Neutrophil (primary cell): ENCODE measurements around the gene CPSF3.

Source experiments
- H3K27ac ChIP-seq: fragments of 200-600 bp; sonication (generic); 2 replicates; pipeline ENCODE4 v1.5.1; 2016; ENCODE audit warnings: mild to moderate bottlenecking, moderate library complexity
- H3K27me3 ChIP-seq: fragments of 200-600 bp; sonication (generic); 2 replicates; pipeline ENCODE4 v1.6.0; 2016; ENCODE audit warnings: mild to moderate bottlenecking
- H3K36me3 ChIP-seq: fragments of 200-600 bp; sonication (generic); 2 replicates; pipeline ENCODE4 v1.5.1; 2017
- H3K4me1 ChIP-seq, 2 experiments: fragments of 200-600 bp in 1 of 2; sonication (generic) in 1 of 2; 1 replicate in 1 of 2; 2 replicates in 1 of 2; pipeline versions ENCODE4 v1.5.1 to v1.6.1; 2013 to 2016; ENCODE audit warnings: low read depth in 1 of 2, low read length in 1 of 2, mild to moderate bottlenecking in 1 of 2, moderate library complexity in 1 of 2; ENCODE audit not compliant: control insufficient read depth in 1 of 2, insufficient read depth in 1 of 2
- H3K4me3 ChIP-seq, 2 experiments: fragments of 200-600 bp in 1 of 2; sonication (generic) in 1 of 2; 1 replicate in 1 of 2; 2 replicates in 1 of 2; pipeline ENCODE4 v1.5.1; 2013 to 2016; ENCODE audit warnings: low read depth in 1 of 2, low read length in 1 of 2, mild to moderate bottlenecking in 1 of 2, moderate library complexity in 1 of 2
- H3K9me3 ChIP-seq: fragments of 200-600 bp; sonication (generic); 2 replicates; pipeline ENCODE4 v1.5.1; 2016
- CTCF ChIP-seq: fragments of 200-600 bp; sonication (generic); IDR thresholded peaks from 2 replicates; pipeline ENCODE4 v1.5.1; 2016; ENCODE audit warnings: antibody characterized with exemption

Gene CPSF3

GRCh38 chr2:9423100-9423921 is at the start of gene CPSF3, which contains the start of gene ITGB1BP1:
Gene CPSF3 (plus strand): TSS chr2:9423654. CDS start chr2:9423774, 120 bp downstream.
Gene ITGB1BP1 (minus strand): TSS chr2:9423528. CDS start chr2:9418697, 4,831 bp downstream.
- Histone ChIP-seq H3K9me3 (no peaks in the 10 kb centered on the region), H3K36me3 (no peaks in the 10 kb centered on the region), H3K27me3 (no peaks in the 10 kb centered on the region), H3K4me1 (peaks cover 20 to 24% of the 10 kb centered on the region in 2 experiments), H3K27ac (peak within 1 kb of the TSS; percentile 87), H3K4me3 (peak within 1 kb of the TSS; percentile 96 to 98)
- no peak for TF ChIP-seq CTCF

GRCh38 chr2:9374071-9374730 is 49.3 kb upstream of the CPSF3 start:
- Histone ChIP-seq H3K36me3 (no peaks in the 10 kb centered on the region), H3K27ac (no peak overlapping the region), H3K4me3 (no peak overlapping the region), H3K27me3 (no peaks in the 10 kb centered on the region), H3K9me3 (no peaks in the 10 kb centered on the region), H3K4me1 (no peaks in the 10 kb centered on the region)
- TF ChIP-seq CTCF: no peak

- Histone ChIP-seq H3K27ac (no peak overlapping the region), H3K4me1 (no peaks in the 10 kb centered on the region), H3K4me3 (no peak overlapping the region), H3K36me3 (no peaks in the 10 kb centered on the region), H3K27me3 (no peaks in the 10 kb centered on the region), H3K9me3 (no peaks in the 10 kb centered on the region)
- no peak for TF ChIP-seq CTCF
Measured at GRCh38 chr2:9375857-9376428, 47.5 kb upstream of the CPSF3 start.

GRCh38 chr2:9377461-9378097 is 45.9 kb upstream of the CPSF3 start:
- Histone ChIP-seq H3K27ac (no peak overlapping the region), H3K36me3 (no peaks in the 10 kb centered on the region), H3K9me3 (no peaks in the 10 kb centered on the region), H3K4me3 (no peak overlapping the region), H3K4me1 (no peaks in the 10 kb centered on the region), H3K27me3 (no peaks in the 10 kb centered on the region)
- TF ChIP-seq CTCF: no peak
